PC-3 (cell line): Measurements from ENCODE around the gene TRIOBP.

ENCODE experiments used
- CTCF ChIP-seq: fragments of 300-600 bp; sonication (generic); conservative IDR thresholded peaks from 2 replicates; pipeline ENCODE4 v1.5.1; 2017; ENCODE audit warnings: antibody characterized with exemption, low read depth, mild to moderate bottlenecking, low read length
- EZH2 ChIP-seq: fragments of 300-600 bp; sonication (generic); IDR thresholded peaks from one replicate; pipeline ENCODE4 v1.6.1; 2017; ENCODE audit warnings: antibody characterized with exemption, mild to moderate bottlenecking, low read length; ENCODE audit not compliant: unreplicated experiment
- EZH2phosphoT487 ChIP-seq: fragments of 300-600 bp; sonication (generic); IDR thresholded peaks from 2 replicates; pipeline ENCODE4 v1.6.1; 2018; ENCODE audit warnings: mild to moderate bottlenecking, antibody characterized with exemption, low read length, borderline replicate concordance

- TF ChIP-seq CTCF (no peak), EZH2 (no peak), EZH2phosphoT487 (no peak)
Measured at GRCh38 chr22:37815593-37815992, 118.7 kb downstream of the TRIOBP start.
